HG02884 (cell line): ENCODE results near the gene PIK3IP1.

Source experiments
- ATAC-seq: cut with Tn5 transposase; IDR thresholded peaks from one replicate; pipeline ENCODE4 v1.9.1; 2021; ENCODE audit warnings: mild to moderate bottlenecking, moderate library complexity; ENCODE audit not compliant: unreplicated experiment

The PIK3IP1 gene

DNA sequence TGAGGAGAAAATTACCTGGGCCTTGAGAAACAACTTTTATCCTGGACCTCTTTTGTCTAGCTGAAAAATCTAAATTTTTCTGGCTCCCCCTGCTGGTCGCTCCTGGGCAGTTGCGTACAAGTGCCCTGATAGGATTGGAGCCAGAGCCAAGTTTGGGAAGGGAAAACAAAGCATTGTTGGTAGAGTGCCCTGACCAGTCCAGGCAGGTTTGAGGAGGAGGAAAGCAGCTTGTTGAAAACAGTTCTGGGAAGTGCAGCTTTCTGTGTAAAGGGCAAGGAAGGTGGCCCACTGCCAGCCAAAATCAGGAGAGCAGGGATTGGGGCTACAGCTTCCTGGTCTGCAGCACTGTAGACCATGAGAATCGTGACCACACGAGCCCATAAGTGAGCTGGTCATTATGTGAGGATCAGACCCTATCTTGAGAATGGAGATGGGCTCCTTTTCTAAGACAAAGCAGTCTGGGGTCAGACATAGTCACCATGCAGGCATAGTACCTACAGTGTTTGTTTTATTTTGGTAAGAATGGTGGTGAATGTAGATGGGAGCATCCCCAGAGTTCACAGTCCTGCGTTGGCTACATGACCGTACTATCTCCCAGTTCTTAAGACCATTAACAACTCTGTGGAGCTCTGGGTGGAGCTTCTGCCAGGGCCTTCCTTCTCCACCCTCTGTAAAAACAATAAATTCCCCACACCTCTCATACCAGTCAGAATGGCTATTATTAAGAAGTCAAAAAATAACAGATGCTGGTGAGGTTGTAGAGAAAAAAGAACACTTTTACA is 21.3 kb upstream of the PIK3IP1 start:
- no peak for ATAC-seq

DNA sequence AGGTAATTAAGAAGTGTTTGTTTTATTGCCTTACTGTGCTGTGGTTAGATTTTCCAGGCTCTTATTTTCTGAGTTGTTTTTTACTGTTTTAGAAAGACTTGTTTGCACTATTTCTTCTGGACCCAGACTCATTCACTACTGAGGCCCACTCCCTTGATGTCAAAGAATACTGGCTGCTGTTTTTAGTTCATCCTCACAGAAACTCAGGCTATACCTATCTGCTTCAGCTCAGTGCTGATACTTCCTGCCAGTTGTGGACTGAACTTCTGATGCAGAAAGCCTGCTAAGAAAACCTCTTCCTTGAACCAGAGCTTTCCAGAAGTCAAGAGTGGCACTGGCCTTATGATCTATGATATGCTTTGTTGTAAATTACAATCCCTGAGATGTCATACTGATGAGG is 15.9 kb upstream of the PIK3IP1 start:
- no peak for ATAC-seq

DNA sequence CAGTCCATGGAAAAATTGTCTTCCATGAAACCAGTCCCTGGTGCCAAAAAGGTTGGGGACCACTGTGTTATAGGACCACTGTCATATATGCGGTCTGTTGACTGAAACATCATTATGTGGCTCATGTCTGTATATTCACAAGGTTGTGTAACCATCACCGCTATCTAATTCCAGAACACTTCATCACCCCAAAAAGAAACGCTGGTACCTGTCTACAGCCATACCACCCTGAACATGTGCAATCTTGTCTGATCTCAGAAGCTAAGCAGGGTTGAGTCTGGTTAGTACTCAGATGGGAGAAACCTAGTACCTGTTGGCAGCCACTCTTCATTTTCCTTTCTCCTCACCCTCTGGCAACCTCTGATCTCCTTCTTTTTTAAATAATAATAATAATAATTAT is 12.9 kb upstream of the PIK3IP1 start:
- no peak for ATAC-seq

DNA sequence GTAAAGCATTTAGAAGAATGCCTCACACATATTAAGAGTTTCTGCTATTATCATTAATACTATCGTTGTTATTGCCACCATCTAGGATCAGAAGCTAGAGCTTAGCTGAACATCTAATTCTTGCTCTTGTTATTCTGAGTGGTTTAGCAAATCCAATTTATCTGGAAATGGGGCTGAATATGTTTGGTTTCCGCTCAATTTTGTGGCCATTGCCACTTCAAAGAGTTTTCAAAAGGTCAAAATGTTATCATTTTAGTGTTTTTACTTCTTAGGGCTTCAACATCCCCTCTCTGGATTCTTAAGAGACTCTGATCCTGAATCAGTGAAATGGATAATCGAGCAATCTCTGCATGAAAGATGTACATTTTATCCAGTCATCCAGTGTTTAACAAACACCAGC is 10.2 kb upstream of the PIK3IP1 start:
- no peak for ATAC-seq

DNA sequence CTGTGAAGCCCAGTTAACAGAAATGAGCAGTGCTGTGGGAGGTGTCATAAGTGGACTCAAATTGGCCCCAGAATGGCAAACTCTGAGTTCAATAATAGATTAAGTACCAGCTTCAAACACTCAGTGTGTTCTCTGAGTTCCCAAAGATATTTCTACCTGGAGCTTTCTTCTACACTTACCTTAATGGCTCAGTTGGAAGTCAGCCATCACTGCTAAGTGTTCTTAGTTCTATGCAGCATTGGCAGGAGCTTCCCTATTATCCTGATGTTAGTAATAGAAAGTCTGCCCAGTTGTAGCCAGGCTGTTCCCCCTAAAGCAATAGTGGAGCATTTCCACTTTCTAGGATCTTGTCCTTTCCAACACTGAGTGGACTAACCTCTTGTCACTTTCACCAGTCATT is 9.7 kb upstream of the PIK3IP1 start:
- no peak for ATAC-seq

DNA sequence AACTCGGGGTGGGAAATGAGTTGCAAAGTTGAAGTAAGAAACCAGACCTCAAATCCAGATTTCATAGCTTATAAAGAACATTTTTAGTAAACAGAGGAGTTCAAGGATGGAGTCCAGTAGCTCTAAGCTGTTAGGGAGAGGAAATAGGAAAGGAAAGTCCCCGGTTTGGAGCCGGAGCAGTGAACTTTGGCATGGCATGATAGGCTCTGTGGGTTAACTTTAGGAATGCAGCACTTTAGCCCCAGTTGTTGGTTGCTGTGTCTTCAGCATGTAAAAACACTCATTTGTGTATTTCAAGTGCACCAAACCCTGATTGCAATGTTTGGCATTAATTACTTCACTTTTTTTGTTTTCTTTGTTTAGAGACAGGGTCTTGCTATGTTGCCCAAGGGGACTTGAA is 8.6 kb upstream of the PIK3IP1 start:
- ATAC-seq: no peak

DNA sequence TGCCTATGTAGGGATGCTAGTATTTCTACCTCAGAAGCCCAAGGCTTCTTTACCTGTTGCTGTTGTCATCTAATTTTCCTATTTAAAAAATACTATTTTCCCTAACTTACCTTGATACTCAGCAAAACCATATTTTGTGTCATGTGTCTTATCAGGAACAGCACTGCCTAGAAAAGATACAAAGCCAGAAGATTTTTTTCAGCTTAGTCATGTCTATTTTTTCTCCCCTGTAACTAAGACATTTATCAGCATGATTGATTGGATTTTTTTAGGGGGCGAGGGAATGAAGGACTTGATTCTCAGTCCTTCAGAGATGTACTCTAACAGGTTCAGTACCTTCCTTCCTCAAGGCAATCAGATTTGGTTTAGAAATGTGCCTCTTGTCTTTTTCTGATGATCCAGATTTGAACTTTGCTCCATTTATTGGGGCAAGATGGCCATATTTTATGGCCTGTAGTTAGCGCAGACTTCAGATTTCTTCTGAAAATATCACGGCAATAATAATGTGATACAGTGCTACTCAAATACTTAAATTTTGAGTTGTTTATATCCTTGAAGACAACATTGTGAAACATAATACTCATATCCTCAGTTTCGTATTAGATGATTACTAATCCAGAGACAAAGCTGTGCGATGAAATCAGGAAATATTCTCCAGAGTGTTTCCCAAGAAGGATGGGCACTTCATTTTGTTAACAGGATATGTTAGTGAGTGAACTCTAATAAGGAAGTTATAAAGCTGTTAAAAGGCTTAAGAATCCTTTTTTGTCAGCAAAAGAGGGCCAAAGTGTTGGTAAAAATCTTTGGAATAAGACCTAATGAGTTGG is 3.8 kb upstream of the PIK3IP1 start:
- ATAC-seq: no peak

DNA sequence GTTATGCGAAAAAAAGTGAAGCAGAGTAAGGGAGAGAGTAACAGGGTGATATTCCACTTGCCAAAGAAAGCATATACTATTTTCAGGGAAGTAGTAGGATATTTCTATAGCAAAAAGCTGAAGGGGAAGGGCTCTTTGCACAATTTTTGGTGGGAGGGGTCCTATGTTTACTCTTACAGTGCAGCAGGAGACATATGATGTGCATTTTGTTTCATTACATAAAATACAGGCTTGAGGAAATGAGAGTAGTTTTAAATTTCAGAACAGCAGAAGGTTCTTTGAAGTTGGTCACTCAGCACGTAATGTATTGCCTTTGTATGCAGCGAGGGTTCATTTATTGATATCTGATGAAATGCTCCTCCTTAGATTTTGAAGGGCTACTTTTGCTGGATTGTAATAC is 3.1 kb upstream of the PIK3IP1 start:
- ATAC-seq: no peak

DNA sequence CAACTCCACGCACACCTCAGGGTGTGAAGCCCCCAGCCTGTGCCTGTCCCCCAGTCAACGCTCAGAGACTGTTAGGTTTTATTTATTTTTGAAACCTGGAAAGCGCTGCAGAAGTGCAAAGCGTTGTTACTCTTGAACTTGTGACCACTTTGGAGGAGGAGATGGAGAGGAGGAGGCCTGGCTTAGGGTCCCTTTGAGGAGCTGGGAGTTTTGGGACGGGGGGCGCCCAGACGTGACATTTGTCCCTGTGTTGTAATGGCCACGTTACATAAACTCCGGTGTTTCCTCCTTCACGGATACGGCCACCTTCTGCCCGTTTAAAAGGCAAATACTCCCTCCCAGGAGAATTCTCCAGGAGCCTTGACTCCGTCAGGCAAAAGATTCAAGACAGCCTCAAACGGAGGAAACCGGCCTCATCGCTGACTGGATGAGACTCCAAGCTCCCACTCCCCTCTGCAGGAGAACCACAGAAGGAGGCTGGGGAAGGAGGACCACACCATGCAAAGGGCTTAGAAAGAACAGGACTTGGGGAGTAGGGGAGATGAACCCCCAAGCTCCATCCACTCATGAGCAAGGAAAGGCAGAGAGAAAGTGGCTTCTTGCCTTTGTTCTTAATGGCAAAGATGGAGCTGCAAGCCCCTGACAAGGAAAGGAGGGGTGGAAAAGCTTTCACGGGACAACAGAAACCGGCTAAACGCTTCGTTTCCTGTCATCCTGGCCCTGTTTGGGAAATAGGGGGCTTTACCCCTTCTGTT is 630 bp downstream of the PIK3IP1 start:
- no peak for ATAC-seq

DNA sequence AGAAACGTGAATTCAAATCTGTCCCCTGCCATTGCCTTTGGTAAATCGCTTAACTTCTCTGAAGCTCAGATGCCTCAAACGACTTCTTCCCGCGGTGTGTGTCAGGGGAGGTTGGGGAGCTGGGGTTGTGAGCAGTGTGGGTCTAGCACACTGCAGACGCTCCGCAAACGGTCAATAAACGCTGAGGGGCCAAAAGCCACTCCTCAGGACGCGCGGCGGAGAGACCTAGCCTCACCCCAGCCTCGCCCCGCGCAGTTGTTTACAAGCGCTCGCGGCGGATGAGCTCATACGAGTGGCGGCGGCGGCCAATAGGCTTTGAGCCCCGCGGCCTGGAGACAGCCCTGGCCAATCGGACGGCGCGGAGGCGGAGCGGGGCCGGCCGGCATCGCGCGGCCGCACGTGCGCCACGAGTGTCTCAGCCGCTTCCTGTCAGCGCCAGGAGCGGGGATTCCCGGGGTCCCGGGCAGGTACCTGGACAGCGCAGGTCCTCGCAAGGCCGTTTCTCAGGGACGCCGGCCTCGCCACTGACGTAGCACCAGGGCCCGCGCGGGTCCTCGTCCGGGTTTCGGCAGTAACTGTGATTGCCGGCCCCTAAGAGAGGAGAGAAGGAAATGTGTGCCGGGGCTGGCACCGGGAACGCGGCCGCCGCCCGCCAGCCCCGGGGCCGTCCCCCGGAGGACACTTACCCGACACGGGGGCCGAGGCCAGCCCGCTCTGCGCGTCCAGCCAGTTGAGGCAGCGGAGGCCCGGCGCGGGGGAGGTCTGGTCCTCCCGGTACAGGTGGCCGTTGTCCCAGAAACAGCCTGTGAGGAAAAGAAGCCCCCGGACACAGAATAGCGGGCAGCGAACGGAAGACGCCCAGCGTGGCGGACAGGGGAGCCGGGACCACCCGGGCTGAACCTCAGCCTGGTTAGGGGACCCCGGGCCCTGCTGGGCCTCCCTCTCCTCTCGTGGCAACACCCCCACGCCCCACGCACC is 1.5 kb downstream of the PIK3IP1 start:
- ATAC-seq: peak; percentile 77

DNA sequence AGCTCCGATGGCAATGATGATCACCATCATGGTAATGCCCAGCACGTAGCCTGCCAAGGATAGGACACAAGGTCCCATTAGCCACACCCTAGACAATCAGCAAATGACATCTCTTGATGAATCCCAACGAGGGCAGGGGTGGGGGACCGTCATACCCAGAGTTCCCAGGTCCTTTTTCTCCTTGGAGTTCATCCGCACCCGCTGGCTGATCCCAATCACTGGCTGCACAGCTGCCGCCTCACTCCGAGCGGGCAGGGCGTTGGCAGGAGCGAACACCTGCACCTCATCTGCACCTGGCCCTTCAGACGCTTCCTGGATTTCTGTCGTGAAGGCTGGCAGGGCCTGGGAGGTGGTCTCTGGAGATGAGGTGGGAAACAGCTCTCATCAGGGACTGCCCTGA is 2.9 kb downstream of the PIK3IP1 start:
- ATAC-seq: no peak

DNA sequence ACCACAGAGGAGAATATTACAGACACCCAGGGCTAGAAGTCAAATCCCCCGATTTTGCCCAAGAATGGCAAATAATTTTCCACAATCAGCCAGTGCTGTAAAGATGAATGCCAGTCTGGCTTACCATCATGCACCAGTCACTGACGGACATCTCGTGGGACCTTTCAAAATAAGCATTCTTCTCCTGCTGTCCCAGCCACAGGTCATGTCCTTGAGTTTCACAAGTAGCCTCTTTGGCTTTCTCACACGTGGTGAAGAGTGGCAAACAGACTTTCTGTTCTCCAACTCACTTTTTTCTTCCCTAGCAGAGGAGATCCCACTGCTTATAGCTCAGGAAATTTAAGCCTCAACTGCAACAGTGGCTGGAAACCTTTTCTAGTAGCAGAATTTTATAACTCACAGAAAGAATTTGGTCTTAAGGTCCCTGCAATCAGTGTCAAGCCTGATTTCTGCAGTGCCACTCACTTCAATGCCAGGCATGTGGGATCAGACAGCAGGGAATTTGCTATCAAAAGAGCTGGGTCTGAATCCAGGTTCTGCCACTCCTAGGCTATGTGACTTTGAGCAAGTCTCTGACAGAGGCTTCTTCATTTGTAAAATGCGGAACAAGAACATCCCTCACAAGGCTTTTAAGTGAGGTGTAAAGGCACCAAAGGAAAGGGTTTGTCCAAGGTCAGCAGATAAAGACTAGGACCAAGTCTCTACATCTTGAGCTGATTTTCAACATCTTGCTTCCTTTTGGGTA is 3.6 kb downstream of the PIK3IP1 start:
- no peak for ATAC-seq

DNA sequence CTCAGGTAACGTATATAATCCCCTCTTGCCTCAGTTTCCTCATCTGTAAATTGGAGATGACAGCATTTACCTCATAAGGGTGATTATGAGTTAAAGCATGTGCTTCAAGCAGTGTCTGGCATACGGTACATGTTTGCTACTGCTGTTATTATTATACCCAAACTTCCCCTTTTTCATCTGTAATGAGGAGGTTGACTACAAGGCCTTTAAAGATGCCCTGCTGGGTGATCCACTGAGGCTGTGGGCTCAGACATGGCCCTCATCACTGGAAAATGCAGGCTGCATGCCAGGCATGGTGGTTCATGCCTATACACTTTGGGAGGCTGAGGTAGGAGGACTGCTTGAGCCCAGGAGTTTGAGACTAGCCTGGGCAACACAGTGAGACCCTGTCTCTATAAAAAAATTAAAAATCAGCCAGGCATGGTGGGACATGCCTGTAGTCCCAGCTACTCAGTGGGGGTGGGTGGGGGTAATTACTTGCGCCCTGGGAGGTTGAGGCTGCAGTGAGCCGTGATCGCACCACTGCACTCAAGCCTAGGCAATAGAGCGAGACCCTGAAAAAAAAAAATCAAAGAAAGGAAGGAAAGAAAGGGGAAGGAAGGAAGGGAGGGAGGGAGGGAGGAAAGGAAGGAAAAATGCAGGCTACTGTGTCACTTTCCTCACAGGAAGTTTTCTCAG is 4.3 kb downstream of the PIK3IP1 start:
- ATAC-seq: no peak

DNA sequence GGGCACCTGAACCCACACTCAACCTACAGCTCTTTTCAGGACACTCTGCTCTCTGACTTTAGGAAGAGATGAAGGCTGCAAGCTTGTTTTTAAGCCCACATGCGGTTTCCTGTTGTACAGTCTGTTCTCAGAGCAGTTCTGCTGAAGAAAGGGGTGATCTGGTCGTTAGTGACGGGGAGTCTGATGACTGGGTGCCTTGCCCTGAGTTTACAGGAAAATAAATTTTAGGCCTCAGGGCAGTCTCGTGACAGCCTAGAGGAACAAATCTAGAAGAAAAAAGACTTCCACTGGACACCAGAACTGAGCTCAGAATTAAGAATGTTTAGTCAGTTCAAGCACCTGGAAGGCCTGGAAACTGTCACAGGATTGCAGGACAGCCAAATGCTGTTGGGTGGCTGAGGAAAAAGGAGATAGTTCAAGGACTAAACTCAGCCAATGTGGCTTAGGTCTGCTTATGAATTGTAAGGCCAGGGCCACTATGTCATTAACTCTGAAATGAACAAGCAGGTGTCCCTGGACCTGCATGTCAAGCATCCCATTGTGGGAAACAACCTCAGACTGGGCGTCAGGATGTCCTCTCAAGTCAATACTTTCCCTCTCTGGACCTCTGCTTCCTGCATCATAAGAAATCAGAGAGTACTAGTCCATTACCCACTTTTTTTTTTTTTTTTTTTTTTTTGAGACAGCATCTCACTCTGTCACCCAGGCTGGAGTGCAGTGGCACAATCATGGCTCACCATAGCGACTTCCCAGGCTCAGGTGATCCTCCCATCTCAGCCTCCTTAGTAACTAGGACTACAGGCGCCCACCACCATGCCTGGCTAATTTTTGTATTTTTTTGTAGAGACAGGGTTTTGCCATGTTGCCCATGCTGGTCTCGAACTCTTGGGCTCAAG is 5.7 kb downstream of the PIK3IP1 start:
- no peak for ATAC-seq

DNA sequence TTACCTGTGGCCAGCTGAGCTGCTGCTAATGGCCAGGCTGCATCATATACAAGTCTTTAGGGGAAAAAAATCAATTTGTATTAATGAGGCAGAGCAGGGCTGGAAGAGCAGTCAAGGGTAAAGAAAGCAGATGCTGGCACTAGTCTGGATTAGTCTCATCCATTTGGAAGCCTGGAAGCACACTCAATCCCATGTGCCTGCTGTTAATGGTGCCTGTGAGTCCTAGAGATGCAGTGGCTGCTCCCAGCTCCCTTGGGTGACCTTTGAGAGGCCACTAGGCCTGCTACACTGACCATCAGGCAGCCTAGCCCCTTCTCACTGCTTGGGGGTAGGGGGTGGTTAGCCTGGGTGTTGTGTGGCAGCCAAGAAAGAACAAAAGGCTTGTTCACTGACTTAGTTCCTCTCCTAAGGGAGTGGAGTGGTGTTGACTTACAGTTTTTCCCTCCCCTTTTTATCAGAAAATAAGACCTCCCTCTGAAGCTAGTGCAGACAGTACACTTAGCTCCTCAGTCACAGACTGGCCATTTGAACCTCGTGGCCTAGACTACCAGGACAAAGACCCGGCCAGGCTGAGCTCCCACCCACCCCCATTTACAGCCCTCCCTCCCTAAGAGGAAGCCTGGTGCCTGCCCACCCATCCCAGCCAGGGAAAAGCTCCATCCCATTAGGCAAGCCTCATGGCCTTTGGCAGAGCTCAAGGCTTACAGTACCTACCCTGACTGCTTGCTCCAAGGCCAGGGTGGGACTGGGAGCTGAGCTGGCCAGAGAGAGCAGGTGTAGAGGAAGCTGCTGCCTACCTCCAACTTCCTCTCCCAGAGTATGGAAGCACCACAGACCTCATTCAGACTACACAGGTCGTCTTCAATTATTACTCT is 7.8 kb downstream of the PIK3IP1 start:
- no peak for ATAC-seq

DNA sequence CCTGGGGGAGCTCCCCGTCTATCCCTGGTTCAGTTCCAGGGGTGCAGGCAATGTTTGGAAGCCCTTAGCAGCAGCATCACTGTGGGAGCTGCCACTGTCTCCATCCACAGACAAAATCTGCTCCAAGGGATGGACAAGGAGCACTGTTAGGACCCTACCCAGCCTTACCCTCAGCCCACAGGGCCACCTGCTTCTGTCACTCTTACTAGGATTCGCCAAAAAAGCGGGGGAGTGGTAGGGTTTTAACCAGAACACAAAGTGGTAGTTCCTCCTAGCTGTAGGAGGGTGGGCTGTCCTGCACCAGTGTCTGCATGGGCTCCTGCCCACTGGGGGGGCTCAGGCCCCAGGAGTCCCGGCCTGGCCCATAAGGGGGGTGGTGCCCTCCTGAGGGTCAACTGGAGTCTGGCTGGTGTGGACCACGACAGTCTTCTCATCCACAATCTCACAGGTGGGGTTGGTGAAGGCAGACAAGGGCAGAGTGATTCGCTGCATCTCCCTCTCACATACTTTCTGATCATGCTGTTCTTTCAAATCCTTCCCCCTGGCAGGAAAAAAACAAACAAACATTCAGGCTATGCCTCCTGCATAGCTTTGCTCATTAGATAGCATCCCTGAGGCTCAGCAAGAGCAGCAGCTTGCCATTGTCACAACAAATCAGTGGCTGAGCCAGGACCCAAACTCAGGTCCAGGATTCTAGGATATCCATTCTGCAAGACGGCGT is 9.4 kb downstream of the PIK3IP1 start:
- ATAC-seq: no peak

DNA sequence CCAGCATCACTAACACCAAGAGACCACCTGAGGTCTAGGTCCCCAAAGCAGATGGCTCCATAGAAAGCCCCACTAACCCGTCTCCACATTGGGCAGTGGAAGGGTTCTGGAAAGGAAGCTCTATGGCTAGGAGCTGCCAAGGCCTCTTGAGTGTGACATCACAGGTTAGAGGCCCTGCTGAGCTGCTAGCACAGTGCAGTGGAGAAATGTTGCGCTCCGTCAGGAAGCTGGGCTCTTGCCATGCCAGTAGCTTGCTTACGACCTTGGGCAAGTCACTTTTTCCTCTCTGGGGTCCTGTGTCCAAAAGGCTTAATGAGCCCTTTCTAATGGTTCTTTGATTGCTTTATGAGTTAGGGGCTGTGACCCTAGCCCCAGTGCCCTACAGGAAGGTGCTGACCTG is 10.6 kb downstream of the PIK3IP1 start:
- ATAC-seq: no peak
